Measurements from ENCODE around the gene MYO9B.

MYO9B gene

DNA sequence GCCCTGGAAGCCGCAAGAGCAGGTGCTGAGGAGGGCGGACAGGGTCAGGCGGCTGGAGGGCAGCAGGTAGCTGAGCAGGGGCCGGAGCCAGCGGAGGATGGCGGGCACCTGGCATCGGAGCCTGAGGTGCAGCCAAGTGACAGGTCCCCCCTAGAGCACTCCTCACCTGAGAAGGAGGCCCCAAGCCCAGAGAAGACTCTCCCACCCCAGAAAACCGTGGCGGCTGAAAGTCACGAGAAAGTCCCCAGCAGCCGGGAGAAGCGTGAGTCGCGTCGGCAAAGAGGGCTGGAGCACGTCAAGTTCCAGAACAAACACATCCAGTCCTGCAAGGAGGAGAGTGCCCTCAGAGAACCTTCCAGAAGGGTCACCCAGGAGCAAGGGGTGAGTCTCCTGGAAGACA is 119.0 kb downstream of the MYO9B start:
- no peak for DNase-seq

GRCh38 chr19:17195106-17195505 is 119.5 kb downstream of the MYO9B start:
- DNase-seq = no peak

- no peak for DNase-seq
These were observed 121.0 kb downstream of the MYO9B start for GRCh38 chr19:17196610-17197009.

DNA sequence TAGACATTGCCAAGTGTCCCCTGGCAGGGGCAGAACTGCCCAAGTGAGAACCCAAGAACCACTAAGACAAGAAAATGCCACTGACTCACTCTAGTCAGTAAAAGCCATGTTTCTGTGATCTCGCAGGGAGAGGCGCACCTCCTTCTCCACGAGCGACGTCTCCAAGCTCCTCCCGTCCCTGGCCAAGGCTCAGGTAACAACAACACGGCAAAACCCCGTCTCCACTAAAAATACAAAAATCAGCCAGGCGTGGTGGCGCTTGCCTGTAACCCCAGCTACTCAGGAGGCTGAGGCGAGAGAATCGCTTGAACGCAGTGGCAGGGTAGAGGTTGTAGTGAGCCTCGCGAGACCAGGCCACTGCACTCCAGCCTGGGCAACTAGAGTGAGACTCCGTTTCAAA is 122.1 kb downstream of the MYO9B start:
- no peak for DNase-seq

DNA sequence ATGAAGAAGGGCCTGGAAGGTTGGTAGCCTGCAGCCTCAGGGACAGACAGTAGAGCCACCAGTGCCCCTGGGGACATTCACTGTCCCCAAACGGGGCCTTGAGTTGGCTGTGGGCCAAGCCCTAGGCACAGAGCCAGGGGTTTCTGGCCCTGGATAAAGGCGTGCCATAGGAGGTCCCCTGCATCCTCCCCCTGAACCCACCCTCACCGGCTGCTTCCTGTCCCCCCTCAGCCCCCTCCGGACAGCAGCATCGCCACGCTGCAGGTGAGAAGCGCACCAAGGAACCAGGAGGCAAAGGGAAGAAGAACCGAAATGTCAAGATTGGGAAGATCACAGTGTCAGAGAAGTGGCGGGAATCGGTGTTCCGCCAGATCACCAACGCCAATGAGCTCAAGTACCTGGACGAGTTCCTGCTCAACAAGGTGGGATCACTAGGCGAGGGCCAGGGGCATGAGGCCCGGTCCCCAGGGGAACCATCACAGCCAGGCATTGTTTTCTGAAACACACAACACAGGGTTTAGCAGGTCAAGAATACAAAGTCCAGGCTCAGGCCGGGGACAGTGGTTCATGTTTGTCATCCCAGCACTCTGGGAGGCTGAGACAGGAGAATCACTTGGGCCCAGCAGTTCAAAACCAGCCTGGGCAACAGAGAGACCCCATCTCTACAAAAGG is 125.0 kb downstream of the MYO9B start:
- DNase-seq = no peak

DNA sequence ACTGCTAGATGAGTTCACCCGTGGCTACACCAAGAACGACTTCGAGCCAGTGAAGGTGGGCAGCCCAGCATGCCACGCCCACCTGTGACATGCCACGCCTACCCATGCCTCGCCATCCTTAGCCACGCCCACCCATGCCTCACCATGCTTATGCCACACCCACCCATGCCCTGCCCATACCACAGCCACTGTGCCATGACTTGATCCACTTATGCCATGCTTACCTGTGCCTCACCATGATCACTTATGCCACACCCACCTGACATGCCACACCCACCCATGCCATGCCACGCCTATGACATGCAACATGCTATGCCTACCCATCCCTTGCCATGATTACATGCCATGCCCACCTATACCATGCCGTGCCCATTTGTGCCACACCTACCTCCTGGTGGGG is 126.7 kb downstream of the MYO9B start:
- peak; percentile 75 for DNase-seq

DNA sequence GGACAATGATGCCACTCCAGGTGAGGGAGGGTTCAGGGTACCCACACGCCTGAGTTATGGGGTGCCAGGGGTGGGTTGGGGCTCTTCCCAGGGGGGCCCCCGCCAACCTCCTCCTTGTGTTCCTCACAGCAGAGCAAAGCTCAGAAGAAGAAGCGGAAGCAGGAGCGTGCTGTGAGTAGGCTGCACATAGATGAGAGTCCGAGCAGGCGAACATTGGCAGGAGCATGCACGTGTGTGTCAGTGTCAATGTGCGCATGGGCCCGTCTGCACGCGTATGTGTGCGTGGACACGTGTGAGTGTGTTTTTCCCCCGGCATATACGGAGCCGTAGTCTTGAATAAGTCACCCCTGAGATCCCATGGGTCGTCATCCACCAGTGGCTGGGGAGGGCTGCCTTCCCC is 127.1 kb downstream of the MYO9B start:
- no peak for DNase-seq

DNA sequence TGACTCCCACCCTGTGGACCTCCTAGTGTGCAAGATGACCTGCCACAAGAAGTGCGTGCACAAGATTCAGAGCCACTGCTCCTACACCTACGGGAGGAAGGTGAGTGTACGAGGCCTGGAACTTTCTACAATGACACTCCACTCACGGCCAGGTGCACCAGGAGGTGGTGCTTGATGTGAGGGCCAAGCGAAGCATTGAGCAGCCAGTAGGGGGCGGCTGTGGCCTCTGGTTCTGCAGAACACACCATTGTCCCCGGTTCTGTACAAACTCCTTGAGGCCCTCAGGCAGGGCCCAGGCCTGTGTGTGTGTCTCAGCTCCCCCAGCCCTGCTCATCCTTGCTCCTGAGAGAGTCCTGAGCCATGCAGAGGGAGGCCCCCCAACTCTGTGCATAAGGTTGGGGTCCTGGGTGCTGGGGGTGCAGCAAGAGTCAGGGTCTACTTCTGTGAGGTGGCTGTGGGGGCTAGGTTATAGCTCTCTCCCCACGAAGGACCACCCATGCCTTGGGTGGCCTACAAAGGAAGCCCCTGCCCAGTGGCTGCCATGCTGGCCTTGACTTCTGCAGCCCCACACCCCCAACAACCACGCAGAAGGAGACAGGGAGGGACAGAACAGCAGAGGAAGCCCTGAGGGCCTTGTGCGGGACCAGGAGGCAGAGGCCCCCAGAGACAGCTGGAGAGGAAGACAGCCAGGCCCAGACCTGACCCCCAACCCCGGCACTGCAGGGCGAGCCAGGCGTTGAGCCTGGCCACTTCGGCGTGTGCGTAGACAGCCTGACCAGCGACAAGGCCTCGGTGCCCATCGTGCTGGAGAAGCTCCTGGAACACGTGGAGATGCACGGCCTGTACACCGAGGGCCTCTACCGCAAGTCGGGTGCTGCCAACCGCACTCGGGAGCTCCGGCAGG is 129.9 kb downstream of the MYO9B start:
- peak; percentile 80 for DNase-seq

GRCh38 chr19:17206736-17207581 is 131.4 kb downstream of the MYO9B start:
- DNase-seq = no peak

DNA sequence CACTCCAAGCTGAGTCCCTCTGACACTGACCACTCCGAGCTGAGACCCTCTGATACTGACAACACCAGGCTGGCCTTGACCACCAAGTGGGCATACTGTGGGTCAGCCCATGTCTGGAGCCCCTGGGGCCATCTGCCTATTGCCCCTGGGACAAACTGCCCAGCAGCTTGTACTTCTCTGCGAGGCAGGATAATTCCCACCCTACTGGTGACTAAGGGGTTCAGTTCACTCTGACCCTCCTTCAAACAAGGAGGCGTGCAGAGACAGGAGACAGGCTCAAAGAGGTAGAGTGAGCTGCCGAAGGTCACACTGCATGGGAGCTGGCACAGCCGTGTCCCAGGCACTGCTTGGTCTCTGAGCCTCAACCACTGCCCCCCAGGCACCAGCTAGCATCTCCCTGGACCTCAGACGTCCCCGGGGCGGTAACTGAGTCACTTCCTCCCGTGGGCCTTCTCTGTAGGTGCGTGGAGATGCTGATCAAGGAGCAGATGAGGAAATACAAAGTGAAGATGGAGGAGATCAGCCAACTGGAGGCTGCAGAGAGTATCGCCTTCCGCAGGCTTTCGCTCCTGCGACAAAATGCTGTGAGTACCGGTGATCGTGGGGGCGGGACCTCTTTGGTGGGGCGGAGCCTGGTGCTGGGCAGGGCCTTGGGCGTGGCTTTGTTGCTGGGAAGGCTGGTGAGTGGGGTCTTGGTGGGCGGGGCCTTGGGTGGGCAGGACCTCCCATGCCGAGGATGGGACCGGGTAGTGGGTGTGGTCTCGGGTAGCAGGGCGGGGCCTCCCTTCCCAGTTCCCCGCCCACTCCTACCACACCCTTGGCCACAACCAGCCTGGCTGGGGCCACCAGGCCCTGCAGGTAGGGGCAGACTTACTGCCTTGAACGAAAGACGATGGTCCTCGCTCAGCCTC is 133.8 kb downstream of the MYO9B start:
- peak; percentile 93 for DNase-seq

DNA sequence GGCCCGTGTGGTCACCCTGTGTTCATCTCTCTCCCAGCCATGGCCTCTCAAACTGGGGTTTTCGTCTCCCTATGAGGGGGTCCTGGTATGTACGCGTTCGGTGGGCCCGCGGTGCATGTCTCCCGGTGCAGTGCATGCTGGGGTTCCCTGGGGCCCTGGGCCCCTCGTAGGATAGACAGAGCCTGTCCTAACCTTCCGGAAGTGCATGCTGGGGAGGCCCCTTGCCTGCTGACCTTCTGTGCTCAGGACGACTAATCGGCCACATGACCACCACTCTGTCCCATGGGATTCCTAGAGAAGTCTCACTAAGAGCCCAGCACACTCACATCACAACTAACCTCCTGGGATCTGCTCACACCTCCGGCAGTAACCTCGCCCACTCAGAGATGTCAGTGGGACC is 134.7 kb downstream of the MYO9B start:
- DNase-seq = no peak

- no peak for DNase-seq
These were observed 136.2 kb downstream of the MYO9B start for GRCh38 chr19:17211547-17212446.

DNA sequence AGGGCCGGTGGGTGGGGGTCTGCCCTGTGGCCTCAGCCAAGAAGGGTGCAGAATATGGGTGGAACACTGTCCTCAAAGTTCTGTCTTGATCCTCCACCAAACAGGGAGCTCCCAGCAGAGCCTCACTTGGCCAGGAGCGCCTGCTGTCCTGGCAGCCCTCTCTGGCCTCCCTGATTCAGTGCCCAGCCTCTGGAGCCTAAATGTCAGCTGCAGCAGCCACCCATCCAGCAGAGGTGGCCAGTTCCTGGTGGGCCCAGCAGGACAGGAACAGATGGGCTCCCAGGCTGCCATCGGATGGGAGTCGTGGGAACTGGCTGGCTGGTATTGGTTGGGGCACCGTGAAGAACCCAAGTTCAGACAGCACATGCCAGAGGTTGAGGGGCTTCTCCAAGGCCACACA is 137.8 kb downstream of the MYO9B start:
- DNase-seq = no peak

GRCh38 chr19:17214508-17215126 is 139.0 kb downstream of the MYO9B start:
- DNase-seq = no peak

DNA sequence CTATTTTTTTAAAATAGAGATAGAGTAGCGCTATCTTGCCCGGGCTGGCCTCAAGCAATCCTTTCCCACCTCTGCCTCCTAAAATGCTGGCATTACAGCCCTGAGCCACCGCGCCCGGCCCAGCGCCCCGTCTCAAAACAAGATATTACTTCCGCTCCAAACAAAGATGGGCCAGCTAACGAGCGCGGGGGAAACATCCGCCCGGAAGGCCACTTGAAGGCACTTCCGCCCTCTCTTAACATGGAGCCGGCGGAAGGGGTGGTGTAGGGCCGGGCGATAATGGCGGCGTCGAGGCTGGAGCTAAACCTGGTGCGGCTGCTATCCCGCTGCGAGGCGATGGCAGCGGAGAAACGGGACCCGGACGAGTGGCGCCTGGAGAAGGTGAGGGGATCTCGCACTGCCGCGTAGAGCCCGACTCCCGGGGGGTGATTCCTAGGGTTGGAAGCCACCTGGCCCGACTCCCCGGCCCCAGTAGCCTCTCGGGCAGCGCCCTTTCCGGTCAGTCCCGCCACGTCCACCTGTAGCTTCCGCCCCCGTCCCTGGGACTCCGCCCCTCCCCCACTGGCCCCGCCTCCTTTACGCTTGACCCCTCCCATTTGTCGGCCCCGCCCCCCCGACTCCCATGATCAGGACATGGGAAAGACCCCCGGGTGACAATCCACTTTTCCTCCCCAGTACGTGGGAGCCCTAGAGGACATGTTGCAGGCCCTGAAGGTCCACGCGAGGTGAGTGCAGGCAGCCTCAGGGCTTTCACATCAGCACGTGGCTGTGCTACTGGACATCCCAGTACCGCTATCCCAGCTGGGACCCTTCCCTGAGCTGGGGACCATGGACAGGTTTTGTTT is 139.8 kb downstream of the MYO9B start, which contains the start of gene USE1:
TSS of gene USE1 (plus strand) at position 231 of the 845 bp plus-strand sequence. CDS start at position 280, 49 bp downstream.
- peak; percentile 98 for DNase-seq

- no peak for DNase-seq
These were observed 140.6 kb downstream of the MYO9B start for GRCh38 chr19:17216058-17216670.

DNA sequence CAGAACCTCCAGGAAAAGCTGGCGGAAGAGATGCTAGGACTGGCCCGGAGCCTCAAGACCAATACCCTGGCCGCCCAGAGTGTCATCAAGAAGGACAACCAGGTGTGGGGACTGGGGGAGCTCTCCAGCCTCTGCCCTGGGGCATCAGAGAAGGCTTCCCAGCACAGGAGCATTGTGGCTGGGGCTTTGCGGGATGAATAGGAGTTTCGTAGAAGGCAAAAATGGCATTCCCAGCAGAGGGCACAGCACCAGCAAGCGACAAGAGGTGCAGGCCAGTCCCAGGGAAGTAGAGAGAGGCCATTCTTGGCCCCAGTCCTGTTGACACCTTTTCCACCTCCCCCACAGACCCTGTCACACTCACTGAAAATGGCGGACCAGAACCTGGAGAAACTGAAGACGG is 143.7 kb downstream of the MYO9B start:
- DNase-seq = no peak

GRCh38 chr19:17220207-17220758 is 144.7 kb downstream of the MYO9B start:
- DNase-seq = peak; percentile 89

GRCh38 chr19:17225053-17225452 is 149.5 kb downstream of the MYO9B start:
- no peak for DNase-seq
